H1 (cell line): ENCODE measurements around the gene TMEM45B. TPM values are rescaled to one million over a fixed set of nuclear protein-coding genes. Genes with fewer than 3 reads are reported as not detected.
"Not testable (repeated sequence)": the region's sequence is repeated elsewhere in the genome, so short reads cannot be mapped to it uniquely, and the experiment has no call there.

Experiments used
- CTCF ChIA-PET: fragments of 300-600 bp; sonication (Branson Sonifier 250); formaldehyde crosslinking; loops from one replicate; lab custom pipeline; 2021; ENCODE audit not compliant: partially characterized antibody; lab: Charles Lee
- POLR2A ChIA-PET: fragments of 300-600 bp; sonication (Branson Sonifier 250); formaldehyde crosslinking; loops from one replicate; lab custom pipeline; 2021; ENCODE audit warnings: inconsistent platforms; ENCODE audit not compliant: partially characterized antibody; lab: Charles Lee
- DNase-seq, 2 experiments: peaks; one replicate each; pipeline versions ENCODE4 v3.0.0 to v3.0.0-alpha.2; 2010 to 2022; ENCODE audit warnings: low spot score in 2 of 2, low read depth in 1 of 2, mixed read lengths in 1 of 2
- FAIRE-seq: peaks from 2 replicates; lab custom pipeline; 2011; peaks lifted over from hg19 to GRCh38; lab: Jason Lieb, UNC
- H2AFZ ChIP-seq: 2 replicates; pipeline ENCODE4 v1.8.1; 2012; ENCODE audit warnings: low read length, inconsistent platforms
- H2AK5ac ChIP-seq: 2 replicates; pipeline ENCODE4 v1.6.1; 2013; ENCODE audit warnings: low read depth, low read length
- H2BK120ac ChIP-seq: replicated peaks from 2 replicates; pipeline ENCODE3; 2013; ENCODE audit warnings: low read depth, low read length, inconsistent platforms
- H2BK12ac ChIP-seq: 2 replicates; pipeline ENCODE4 v1.6.1; 2013; ENCODE audit warnings: low read depth, low read length
- H2BK15ac ChIP-seq: 2 replicates; pipeline ENCODE4 v1.6.1; 2013; ENCODE audit warnings: low read length
- H2BK20ac ChIP-seq: 2 replicates; pipeline ENCODE4 v1.6.1; 2013; ENCODE audit warnings: low read length
- H2BK5ac ChIP-seq: 2 replicates; pipeline ENCODE4 v1.6.1; 2013; ENCODE audit warnings: low read depth, low read length
- H3K14ac ChIP-seq: 2 replicates; pipeline ENCODE4 v1.6.1; 2013; ENCODE audit warnings: inconsistent platforms; ENCODE audit not compliant: insufficient read length
- H3K18ac ChIP-seq: 2 replicates; pipeline ENCODE4 v1.6.1; 2013; ENCODE audit warnings: low read length; ENCODE audit errors: extremely low read depth
- H3K23ac ChIP-seq: 2 replicates; pipeline ENCODE4 v1.6.1; 2013; ENCODE audit warnings: inconsistent platforms; ENCODE audit not compliant: insufficient read length
- H3K23me2 ChIP-seq: 2 replicates; pipeline ENCODE4 v1.6.1; 2013; ENCODE audit warnings: low read depth, low read length
- H3K27ac ChIP-seq: 2 replicates; pipeline ENCODE4 v1.6.1; 2011; ENCODE audit warnings: low read depth, low read length, inconsistent platforms
- H3K27me3 ChIP-seq, 4 experiments: replicated peaks in 1 of 4; 1 replicate in 1 of 4; 2 replicates in 3 of 4; pipeline versions ENCODE4 v1.6.1 to v1.8.1; 2011 to 2013; ENCODE audit warnings: low read length in 3 of 4, mild to moderate bottlenecking in 3 of 4, inconsistent platforms in 2 of 4, mixed read lengths in 2 of 4, moderate library complexity in 1 of 4; ENCODE audit not compliant: control insufficient read depth in 3 of 4, insufficient read depth in 3 of 4; ENCODE audit errors: extremely low read depth in 1 of 4
- H3K36me3 ChIP-seq, 4 experiments: 2 replicates each; pipeline versions ENCODE4 v1.6.1 to v1.8.1; 2011 to 2013; ENCODE audit warnings: mild to moderate bottlenecking in 4 of 4, low read length in 3 of 4, moderate library complexity in 2 of 4, control low read depth in 1 of 4, inconsistent platforms in 1 of 4; ENCODE audit not compliant: insufficient read depth in 4 of 4, control insufficient read depth in 2 of 4
- H3K4ac ChIP-seq: replicated peaks from 2 replicates; pipeline ENCODE3; 2013; ENCODE audit warnings: low read length, low read depth, mixed read lengths, inconsistent platforms; ENCODE audit not compliant: insufficient read length
- H3K4me1 ChIP-seq, 4 experiments: replicated peaks in 1 of 4; 1 replicate in 1 of 4; 2 replicates in 3 of 4; pipeline versions ENCODE4 v1.6.1 to v1.8.1; 2011 to 2013; ENCODE audit warnings: low read length in 3 of 4, inconsistent platforms in 2 of 4, mixed read lengths in 1 of 4; ENCODE audit not compliant: insufficient read depth in 4 of 4, control insufficient read depth in 3 of 4
- H3K4me2 ChIP-seq, 2 experiments: 2 replicates each; pipeline versions ENCODE4 v1.6.1 to v1.8.1; 2011 to 2013; ENCODE audit warnings: low read depth in 2 of 2, low read length in 2 of 2, control low read depth in 1 of 2, inconsistent platforms in 1 of 2, mild to moderate bottlenecking in 1 of 2; ENCODE audit not compliant: insufficient read depth in 1 of 2
- H3K4me3 ChIP-seq, 4 experiments: fragments of 200-600, 300-600 bp in 1 of 4; sonication (generic), shearing (Covaris generic), sonication (Bioruptor Twin) in 1 of 4; 2 replicates each; pipeline versions ENCODE4 v1.5.1 to v1.8.1; 2011 to 2016; ENCODE audit warnings: low read length in 4 of 4, low read depth in 3 of 4, control low read depth in 2 of 4, inconsistent platforms in 2 of 4, mild to moderate bottlenecking in 2 of 4, mixed read lengths in 1 of 4, moderate library complexity in 1 of 4; ENCODE audit not compliant: insufficient read depth in 2 of 4; ENCODE audit errors: extremely low read depth in 1 of 4
- H3K56ac ChIP-seq: replicated peaks from 2 replicates; pipeline ENCODE3; 2013; ENCODE audit warnings: low read depth, mild to moderate bottlenecking, mixed read lengths, low read length, inconsistent platforms; ENCODE audit not compliant: insufficient read length
- H3K79me1 ChIP-seq: 2 replicates; pipeline ENCODE4 v1.6.1; 2013; ENCODE audit warnings: low read depth, low read length, control low read depth
- H3K79me2 ChIP-seq, 2 experiments: 2 replicates each; pipeline versions ENCODE4 v1.6.1 to v1.8.1; 2012 to 2013; ENCODE audit warnings: low read length in 2 of 2, mild to moderate bottlenecking in 2 of 2, inconsistent platforms in 1 of 2; ENCODE audit not compliant: insufficient read depth in 2 of 2, control insufficient read depth in 1 of 2
- H3K9ac ChIP-seq, 4 experiments: replicated peaks in 1 of 4; 1 replicate in 1 of 4; 2 replicates in 3 of 4; pipeline versions ENCODE4 v1.6.1 to v1.8.1; 2011 to 2013; ENCODE audit warnings: low read depth in 3 of 4, low read length in 3 of 4, control low read depth in 2 of 4, mild to moderate bottlenecking in 2 of 4, moderate library complexity in 2 of 4, inconsistent platforms in 1 of 4; ENCODE audit errors: extremely low read depth in 1 of 4
- H3K9me3 ChIP-seq, 2 experiments: 2 replicates each; pipeline versions ENCODE4 v1.6.1 to v1.8.1; 2012 to 2013; ENCODE audit warnings: mild to moderate bottlenecking in 2 of 2, moderate library complexity in 2 of 2, control low read depth in 1 of 2, inconsistent platforms in 1 of 2, low read depth in 1 of 2, low read length in 1 of 2, mixed read lengths in 1 of 2; ENCODE audit not compliant: insufficient read depth in 2 of 2
- H4K20me1 ChIP-seq, 2 experiments: replicated peaks in 1 of 2; 2 replicates each; pipeline versions ENCODE3 to v1.8.1; 2011 to 2013; ENCODE audit warnings: inconsistent platforms in 2 of 2, low read length in 2 of 2, mild to moderate bottlenecking in 1 of 2; ENCODE audit not compliant: insufficient read depth in 2 of 2, control insufficient read depth in 1 of 2
- H4K5ac ChIP-seq: 2 replicates; pipeline ENCODE4 v1.6.1; 2013; ENCODE audit warnings: low read length, low read depth, mixed read lengths, inconsistent platforms; ENCODE audit not compliant: insufficient read length
- H4K8ac ChIP-seq: 2 replicates; pipeline ENCODE4 v1.8.0; 2013; ENCODE audit warnings: mild to moderate bottlenecking, moderate library complexity, low read length, inconsistent platforms; ENCODE audit not compliant: insufficient read depth; ENCODE audit errors: extremely low read depth
- H4K91ac ChIP-seq: replicated peaks from 2 replicates; pipeline ENCODE3; 2013; ENCODE audit warnings: low read length, mixed read lengths, inconsistent platforms; ENCODE audit not compliant: insufficient read length
- EGR1 ChIP-seq: IDR thresholded peaks from 2 replicates; pipeline ENCODE4 v1.6.1; 2011; ENCODE audit warnings: low read depth, low read length, borderline replicate concordance
- RFX5 ChIP-seq: IDR thresholded peaks from 2 replicates; pipeline ENCODE4 v1.6.1; 2011; ENCODE audit warnings: low read depth, low read length, improper control_type of control experiment, borderline replicate concordance
- RNF2 ChIP-seq: fragments of 200-900, 300-1000 bp; sonication (generic); IDR thresholded peaks from 2 replicates; pipeline ENCODE4 v1.7.1; 2016; ENCODE audit warnings: borderline replicate concordance, low read depth, mild to moderate bottlenecking, antibody characterized with exemption, low read length; ENCODE audit not compliant: poor library complexity, severe bottlenecking; ENCODE audit errors: missing control alignments
- SAP30 ChIP-seq: fragments of 300-600 bp; sonication (generic); IDR thresholded peaks from 2 replicates; pipeline ENCODE4 v1.7.1; 2012; ENCODE audit warnings: low read length, moderate library complexity, mild to moderate bottlenecking, inconsistent platforms; ENCODE audit not compliant: insufficient read depth, insufficient replicate concordance
- SP2 ChIP-seq: IDR thresholded peaks from 2 replicates; pipeline ENCODE4 v1.6.1; 2012; ENCODE audit warnings: mild to moderate bottlenecking, low read length, inconsistent platforms
- TEAD4 ChIP-seq: IDR thresholded peaks from 2 replicates; pipeline ENCODE4 v1.6.1; 2012; ENCODE audit warnings: low read depth, low read length, inconsistent platforms, mixed read lengths
- WGBS, 2 experiments: shearing (Covaris generic) in 1 of 2; methylation state at CpG; one replicate each; pipeline versions ENCODE4 v1.1.6 to v1.1.7; 2013 to 2015; ENCODE audit warnings: low lambda C conversion rate in 2 of 2, mixed read lengths in 2 of 2, inconsistent platforms in 1 of 2, low coverage in 1 of 2, missing lambda C conversion rate in 1 of 2; ENCODE audit not compliant: insufficient replicate concordance in 2 of 2, insufficient coverage in 1 of 2, insufficient read length in 1 of 2; ENCODE audit errors: extremely low coverage in 1 of 2, missing lambda C conversion rate in 1 of 2; 5-methylcytosine and 5-hydroxymethylcytosine counted together
- polyA plus RNA-seq, 7 experiments: library from polyadenylated mRNA; depleted of rRNA in 3 of 7; stranded (reverse) in 5 of 7; unstranded in 2 of 7; fragments of >200 nt in 5 of 7; fragments of 200-250 nt in 2 of 7; gene quantifications; 1 replicate in 5 of 7; 2 replicates in 1 of 7; 4 replicates in 1 of 7; pipeline versions ENCODE4 v1.2.1 to v1.2.3, GENCODE V29; 2011 to 2013; ENCODE audit warnings: missing spikeins in 2 of 7, mixed read lengths in 2 of 7
- total RNA-seq: library from RNA; stranded (reverse); fragmentation: NEBNext Ultra II Directional; extraction: Animal tissue kit (Norgen Biotek cat#: 25700); gene quantifications from 2 replicates; pipeline ENCODE4 v1.2.1, GENCODE V29; 2021
- TF ChIP-seq, protein P1 (sequence below): IDR thresholded peaks from 2 replicates; pipeline ENCODE4 v1.6.1; 2011; ENCODE audit warnings: low read length, improper control_type of control experiment

Gene TMEM45B
- total and polyA plus RNA-seq, 2 of the 8 experiments (the other 6 are each of a cell fraction or from before 2014, with no cell fraction given): 0.23 TPM; not detected in 1

DNA sequence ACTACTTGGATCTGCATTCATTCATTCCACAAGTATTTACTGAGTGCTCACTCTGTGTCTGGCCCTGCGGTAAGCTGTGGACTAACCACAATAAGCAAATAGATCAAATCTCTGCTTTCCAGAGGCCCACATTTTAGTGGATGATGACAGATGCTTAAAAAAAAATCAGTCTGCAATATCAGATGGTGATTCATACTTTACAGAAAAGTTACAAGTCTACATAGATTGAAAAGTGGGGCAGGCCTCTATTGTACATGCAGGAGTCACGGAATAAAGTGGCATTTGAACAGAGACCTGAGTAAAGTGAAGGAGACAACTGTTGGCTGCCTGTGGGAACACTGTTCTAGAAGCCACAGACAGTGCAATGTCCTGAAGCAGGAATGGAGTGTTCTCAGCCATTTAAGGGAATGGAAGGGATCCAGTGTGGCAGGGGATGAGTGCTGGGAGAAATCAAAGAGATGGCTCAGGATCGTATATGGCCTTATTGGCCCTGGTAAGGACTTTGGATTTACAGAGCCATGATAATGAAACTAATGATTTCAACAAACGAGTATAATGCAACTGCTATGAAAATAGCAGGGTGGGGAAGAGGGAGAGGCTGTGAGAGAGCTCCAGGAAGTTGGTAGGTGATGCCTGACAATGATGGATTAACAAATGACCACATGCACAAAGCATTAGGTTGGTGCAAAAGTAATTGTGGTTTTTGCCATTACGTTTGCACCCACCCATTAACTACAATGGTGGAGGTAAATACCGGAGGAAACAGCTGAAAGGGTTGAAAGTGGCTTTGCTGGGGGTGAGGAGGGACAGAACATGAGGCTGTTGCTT is 31.1 kb downstream of the TMEM45B start (continued):
- TF ChIP-seq EGR1 (no peak), SP2 (no peak), TEAD4 (no peak), RFX5 (no peak), RNF2 (no peak), SAP30 (no peak)
- TF ChIP-seq, protein P1, sequence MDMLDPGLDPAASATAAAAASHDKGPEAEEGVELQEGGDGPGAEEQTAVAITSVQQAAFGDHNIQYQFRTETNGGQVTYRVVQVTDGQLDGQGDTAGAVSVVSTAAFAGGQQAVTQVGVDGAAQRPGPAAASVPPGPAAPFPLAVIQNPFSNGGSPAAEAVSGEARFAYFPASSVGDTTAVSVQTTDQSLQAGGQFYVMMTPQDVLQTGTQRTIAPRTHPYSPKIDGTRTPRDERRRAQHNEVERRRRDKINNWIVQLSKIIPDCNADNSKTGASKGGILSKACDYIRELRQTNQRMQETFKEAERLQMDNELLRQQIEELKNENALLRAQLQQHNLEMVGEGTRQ: no peak

DNA sequence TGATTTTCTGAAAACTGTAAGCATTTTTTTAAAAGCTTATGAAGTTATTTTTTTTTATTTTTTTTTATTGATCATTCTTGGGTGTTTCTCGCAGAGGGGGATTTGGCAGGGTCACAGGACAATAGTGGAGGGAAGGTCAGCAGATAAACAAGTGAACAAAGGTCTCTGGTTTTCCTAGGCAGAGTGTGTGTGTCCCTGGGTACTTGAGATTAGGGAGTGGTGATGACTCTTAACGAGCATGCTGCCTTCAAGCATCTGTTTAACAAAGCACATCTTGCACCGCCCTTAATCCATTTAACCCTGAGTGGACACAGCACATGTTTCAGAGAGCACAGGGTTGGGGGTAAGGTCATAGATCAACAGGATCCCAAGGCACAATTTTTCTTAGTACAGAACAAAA is 31.7 kb downstream of the TMEM45B start:
- H4K5ac ChIP-seq, H2BK5ac ChIP-seq, H4K91ac ChIP-seq, H3K79me1 ChIP-seq, H2BK12ac ChIP-seq, H3K79me2 ChIP-seq, H3K9me3 ChIP-seq, H3K4me3 ChIP-seq, H2AK5ac ChIP-seq, FAIRE-seq, H3K14ac ChIP-seq, H2BK20ac ChIP-seq, H3K4me1 ChIP-seq, H2AFZ ChIP-seq, H3K23me2 ChIP-seq, H3K4me2 ChIP-seq, H3K27me3 ChIP-seq, H3K36me3 ChIP-seq, POLR2A ChIA-PET, H4K8ac ChIP-seq, H3K18ac ChIP-seq, H4K20me1 ChIP-seq, H2BK15ac ChIP-seq, CTCF ChIA-PET, H3K4ac ChIP-seq, H3K56ac ChIP-seq, H3K23ac ChIP-seq, H2BK120ac ChIP-seq, H3K27ac ChIP-seq, DNase-seq, H3K9ac ChIP-seq: not testable (repeated sequence)
- 76% methylated on average over 2 of the region's 3 CpGs; no CpG with 5 or more reads in 1 of the 2 experiments for WGBS, 2 experiments
